Astrocyte of the spinal cord (primary cell): ENCODE results near the gene AKR1B15.
A peak's percentile ranks its signal among the peaks of the same experiment; 100 is the strongest.

ENCODE experiments used
- DNase-seq: peaks from one replicate; pipeline ENCODE4 v3.0.0; 2011; ENCODE audit warnings: low read depth, low spot score
- H3K4me3 ChIP-seq: 2 replicates; pipeline ENCODE4 v1.5.1; 2011; ENCODE audit warnings: low read depth, mild to moderate bottlenecking, low read length, moderate library complexity
- CTCF ChIP-seq: IDR thresholded peaks from 2 replicates; pipeline ENCODE4 v1.5.1; 2012; ENCODE audit warnings: low read depth, mild to moderate bottlenecking, low read length, inconsistent platforms
- in situ Hi-C: cut with HindIII; loops from 2 replicates; pipeline ENCODE4 v1.10.0; 2017; ENCODE audit warnings: low sequenced_read_pairs

AKR1B15 gene

GRCh38 chr7:134593530-134594392, 44.9 kb downstream of the AKR1B15 start:
- H3K4me3 ChIP-seq, result no peak overlapping the region
- TF ChIP-seq CTCF, result no peak
- in situ Hi-C loops, result no loop called here
- peak; percentile 86 for DNase-seq

GRCh38 chr7:134594877-134595276, 46.0 kb downstream of the AKR1B15 start:
- TF ChIP-seq CTCF, result no peak
- no peak for DNase-seq
- H3K4me3 ChIP-seq, result no peak overlapping the region
- in situ Hi-C loops, result no loop called here

- H3K4me3 ChIP-seq, result no peak overlapping the region
- in situ Hi-C loops, result no loop called here
- no peak for TF ChIP-seq CTCF
- no peak for DNase-seq
Measured at GRCh38 chr7:134599371-134599770, 50.5 kb downstream of the AKR1B15 start.

GRCh38 chr7:134601459-134601858, 52.5 kb downstream of the AKR1B15 start:
- no peak for DNase-seq
- no peak for TF ChIP-seq CTCF
- in situ Hi-C loops, result no loop called here
- H3K4me3 ChIP-seq, result no peak overlapping the region

GRCh38 chr7:134602881-134603451, 54.1 kb downstream of the AKR1B15 start:
- H3K4me3 ChIP-seq, result no peak overlapping the region
- in situ Hi-C loops, result no loop called here
- peak; percentile 33 for DNase-seq
- TF ChIP-seq CTCF, result no peak

- peak; percentile 91 for TF ChIP-seq CTCF
- no peak overlapping the region for H3K4me3 ChIP-seq
- in situ Hi-C loops, result no loop called here
- peak; percentile 59 for DNase-seq
Measured at GRCh38 chr7:134605978-134606923, 57.3 kb downstream of the AKR1B15 start.
